ENCODE results near the gene PCDHGA2.
"Not testable (repeated sequence)": the region's sequence is repeated elsewhere in the genome, so short reads cannot be mapped to it uniquely, and the experiment has no call there.

PCDHGA2 gene

GRCh38 chr5:141330299-141331080 is 8.1 kb upstream of the PCDHGA2 start, which contains the start of gene PCDHGA1:
Gene PCDHGA1, plus strand, starts transcription at chr5:141330514.
- peak; percentile 60 for TF ChIP-seq CTCF (IDR thresholded peaks at IDR 0.05; ENCODE audit: low read length, missing control alignments)
- peak within 1 kb of the TSS; percentile 55 for H3K4me3 ChIP-seq (replicated peaks; ENCODE audit: low read depth, low read length)
- DNase-seq (ENCODE audit: low read depth), result peak; percentile 71

- not testable (repeated sequence) for H3K4me3 ChIP-seq (replicated peaks; ENCODE audit: low read depth, low read length); DNase-seq (ENCODE audit: low read depth)
Observed at GRCh38 chr5:141332571-141332970, 6.0 kb upstream of the PCDHGA2 start.

GRCh38 chr5:141340781-141341354 is 2.3 kb downstream of the PCDHGA2 start:
- not testable (repeated sequence) for H3K4me3 ChIP-seq (replicated peaks; ENCODE audit: low read depth, low read length); DNase-seq (ENCODE audit: low read depth)

DNA sequence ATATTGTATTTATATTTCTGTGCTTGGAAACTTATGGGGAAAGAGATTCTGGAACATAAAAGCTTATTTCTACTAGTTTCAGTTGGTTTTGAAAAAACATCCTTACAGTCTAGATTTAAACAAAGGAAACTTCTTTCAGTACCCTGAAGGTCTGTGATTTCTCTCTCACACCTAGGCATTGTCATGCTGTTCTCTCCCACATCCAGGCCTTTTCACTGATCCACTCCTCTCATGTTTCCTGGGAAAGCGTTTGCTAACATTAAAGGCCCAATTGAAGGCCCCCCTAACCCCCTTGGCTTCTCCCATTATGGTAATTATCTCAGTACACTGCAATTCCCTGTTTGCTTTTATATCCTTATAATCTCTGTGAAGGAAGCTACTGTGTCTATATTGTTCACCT is 4.2 kb downstream of the PCDHGA2 start:
- H3K4me3 ChIP-seq (replicated peaks; ENCODE audit: low read depth, low read length), result no peak overlapping the region
- TF ChIP-seq CTCF (IDR thresholded peaks at IDR 0.05; ENCODE audit: low read length, missing control alignments), result no peak
- DNase-seq (ENCODE audit: low read depth), result no peak

GRCh38 chr5:141343242-141343952 is 4.8 kb downstream of the PCDHGA2 start, which contains the start of gene PCDHGA3:
Gene PCDHGA3, plus strand, starts transcription at chr5:141343829. Its CDS starts 205 bp downstream, at chr5:141344034.
- DNase-seq (ENCODE audit: low read depth), result peak; percentile 74
- peak within 1 kb of the TSS; percentile 53 for H3K4me3 ChIP-seq (replicated peaks; ENCODE audit: low read depth, low read length)
- TF ChIP-seq CTCF (IDR thresholded peaks at IDR 0.05; ENCODE audit: low read length, missing control alignments), result peak; percentile 49

GRCh38 chr5:141343953-141344463 is 5.4 kb downstream of the PCDHGA2 start:
- H3K4me3 ChIP-seq (replicated peaks; ENCODE audit: low read depth, low read length), result peak overlapping the region; percentile 53
- no peak for TF ChIP-seq CTCF (IDR thresholded peaks at IDR 0.05; ENCODE audit: low read length, missing control alignments)
- DNase-seq (ENCODE audit: low read depth), result no peak

- no peak for DNase-seq (ENCODE audit: low read depth)
- TF ChIP-seq CTCF (IDR thresholded peaks at IDR 0.05; ENCODE audit: low read length, missing control alignments), result no peak
- no peak overlapping the region for H3K4me3 ChIP-seq (replicated peaks; ENCODE audit: low read depth, low read length)
Observed at GRCh38 chr5:141345327-141345726, 6.8 kb downstream of the PCDHGA2 start.

GRCh38 chr5:141346017-141346416 is 7.5 kb downstream of the PCDHGA2 start:
- not testable (repeated sequence) for DNase-seq (ENCODE audit: low read depth); H3K4me3 ChIP-seq (replicated peaks; ENCODE audit: low read depth, low read length)
